Non-pigmented ciliary epithelial cell (primary cell): ENCODE data around the gene HBS1L.

Source experiments
- DNase-seq: peaks from one replicate; pipeline ENCODE4 v3.0.0-alpha.2; 2010; ENCODE audit warnings: low read depth

Gene HBS1L

GRCh38 chr6:135054569-135055498 is at the start of gene HBS1L:
Gene HBS1L (minus strand): TSS chr6:135054822. CDS start chr6:135054691, 131 bp downstream.
- peak; percentile 92 for DNase-seq

GRCh38 chr6:135104199-135104598 is 49.6 kb upstream of the HBS1L start:
- no peak for DNase-seq

- DNase-seq, result no peak
Observed at GRCh38 chr6:135102191-135102590, 47.6 kb upstream of the HBS1L start.

- no peak for DNase-seq
Observed at GRCh38 chr6:135097172-135097571, 42.5 kb upstream of the HBS1L start.

GRCh38 chr6:135096403-135097130 is 41.9 kb upstream of the HBS1L start:
- no peak for DNase-seq

- DNase-seq, result no peak
Observed at GRCh38 chr6:135095716-135096115, 41.1 kb upstream of the HBS1L start.

GRCh38 chr6:135094403-135094821 is 39.8 kb upstream of the HBS1L start:
- DNase-seq, result no peak

GRCh38 chr6:135093578-135093977 is 39.0 kb upstream of the HBS1L start:
- no peak for DNase-seq

GRCh38 chr6:135092724-135093123 is 38.1 kb upstream of the HBS1L start:
- no peak for DNase-seq

GRCh38 chr6:135090819-135091218 is 36.2 kb upstream of the HBS1L start:
- DNase-seq, result no peak

- no peak for DNase-seq
Observed at GRCh38 chr6:135089901-135090300, 35.3 kb upstream of the HBS1L start.

GRCh38 chr6:135088818-135089809 is 34.5 kb upstream of the HBS1L start:
- peak; percentile 53 for DNase-seq

- no peak for DNase-seq
Observed at GRCh38 chr6:135088281-135088680, 33.7 kb upstream of the HBS1L start.

- DNase-seq, result no peak
Observed at GRCh38 chr6:135087803-135088202, 33.2 kb upstream of the HBS1L start.

- DNase-seq, result no peak
Observed at GRCh38 chr6:135087403-135087802, 32.8 kb upstream of the HBS1L start.

GRCh38 chr6:135086414-135086764 is 31.8 kb upstream of the HBS1L start:
- no peak for DNase-seq

- DNase-seq, result no peak
Observed at GRCh38 chr6:135085700-135086413, 31.2 kb upstream of the HBS1L start.

GRCh38 chr6:135084916-135085269 is 30.3 kb upstream of the HBS1L start:
- no peak for DNase-seq

- DNase-seq, result no peak
Observed at GRCh38 chr6:135084001-135084915, 29.6 kb upstream of the HBS1L start.

- DNase-seq, result no peak
Observed at GRCh38 chr6:135081966-135082365, 27.3 kb upstream of the HBS1L start.
